Chondrocyte (in vitro differentiated cells): ENCODE data around the gene MAPK7. TPM values are rescaled to one million over a fixed set of nuclear protein-coding genes. Genes with fewer than 3 reads are reported as not detected.
"Not testable (repeated sequence)": the region's sequence is repeated elsewhere in the genome, so short reads cannot be mapped to it uniquely, and the experiment has no call there.

Experiments
- DNase-seq: peaks from one replicate; pipeline ENCODE4 v3.0.0; 2021; ENCODE audit warnings: mixed read lengths, low spot score
- H3K27ac Mint-ChIP-seq: one replicate; pipeline ENCODE4 v1.8.0; 2021; ENCODE audit warnings: mild to moderate bottlenecking, moderate library complexity, mixed read lengths; ENCODE audit not compliant: unreplicated experiment
- H3K27me3 Mint-ChIP-seq: 2 replicates; pipeline ENCODE4 v1.8.0; 2021; ENCODE audit warnings: low read depth, mixed read lengths
- H3K36me3 Mint-ChIP-seq: 2 replicates; pipeline ENCODE4 v1.8.0; 2021; ENCODE audit warnings: low read depth, mixed read lengths
- H3K4me1 Mint-ChIP-seq: 2 replicates; pipeline ENCODE4 v1.8.0; 2021; ENCODE audit warnings: low read depth, mild to moderate bottlenecking, mixed read lengths
- H3K4me3 Mint-ChIP-seq: one replicate; pipeline ENCODE4 v1.8.0; 2021; ENCODE audit warnings: mild to moderate bottlenecking, moderate library complexity, mixed read lengths; ENCODE audit not compliant: unreplicated experiment
- H3K9me3 Mint-ChIP-seq: 2 replicates; pipeline ENCODE4 v1.8.0; 2021; ENCODE audit warnings: low read depth, mixed read lengths
- CTCF ChIP-seq: fragments of 200-600 bp; sonication (generic); IDR thresholded peaks from 2 replicates; pipeline ENCODE4 v1.5.0; 2021; ENCODE audit warnings: antibody characterized with exemption, mild to moderate bottlenecking, moderate library complexity
- total RNA-seq: library from RNA; stranded (reverse); gene quantifications from 3 replicates; pipeline ENCODE4 v1.2.1, GENCODE V29; 2021

Gene MAPK7
- total RNA-seq, 1 donor from 2014 or later: 52.3 TPM

- H3K27me3 Mint-ChIP-seq: no peaks in the 10 kb centered on the region
- H3K4me1 Mint-ChIP-seq: peaks cover 42% of the 10 kb centered on the region
- no peaks in the 10 kb centered on the region for H3K36me3 Mint-ChIP-seq
- no peak overlapping the region for H3K4me3 Mint-ChIP-seq
- H3K27ac Mint-ChIP-seq: peak overlapping the region; percentile 95
- DNase-seq: peak; percentile 89
- no peak for TF ChIP-seq CTCF
- no peaks in the 10 kb centered on the region for H3K9me3 Mint-ChIP-seq
Measured at GRCh38 chr17:19346351-19347255, 31.7 kb upstream of the MAPK7 start.

- TF ChIP-seq CTCF: no peak
- DNase-seq: peak; percentile 70
- no peak overlapping the region for H3K4me3 Mint-ChIP-seq
- H3K9me3 Mint-ChIP-seq: no peaks in the 10 kb centered on the region
- no peaks in the 10 kb centered on the region for H3K36me3 Mint-ChIP-seq
- peak overlapping the region; percentile 95 for H3K27ac Mint-ChIP-seq
- no peaks in the 10 kb centered on the region for H3K27me3 Mint-ChIP-seq
- peaks cover 36% of the 10 kb centered on the region for H3K4me1 Mint-ChIP-seq
Measured at GRCh38 chr17:19347323-19348080, 30.8 kb upstream of the MAPK7 start.

GRCh38 chr17:19348081-19348650, 30.1 kb upstream of the MAPK7 start:
- no peak for TF ChIP-seq CTCF
- Mint-ChIP-seq H3K4me1 (peaks cover 36% of the 10 kb centered on the region), H3K27ac (no peak overlapping the region), H3K9me3 (no peaks in the 10 kb centered on the region), H3K27me3 (no peaks in the 10 kb centered on the region), H3K36me3 (no peaks in the 10 kb centered on the region), H3K4me3 (no peak overlapping the region)
- peak; percentile 57 for DNase-seq

GRCh38 chr17:19348806-19349205, 29.5 kb upstream of the MAPK7 start:
- Mint-ChIP-seq H3K9me3 (no peaks in the 10 kb centered on the region), H3K27ac (no peak overlapping the region), H3K36me3 (no peaks in the 10 kb centered on the region), H3K27me3 (no peaks in the 10 kb centered on the region), H3K4me3 (no peak overlapping the region), H3K4me1 (peaks cover 36% of the 10 kb centered on the region)
- no peak for TF ChIP-seq CTCF
- peak; percentile 55 for DNase-seq

GRCh38 chr17:19353401-19353800, 24.9 kb upstream of the MAPK7 start:
- peaks cover 22% of the 10 kb centered on the region for H3K4me1 Mint-ChIP-seq
- not testable (repeated sequence) for H3K27me3 Mint-ChIP-seq, H3K4me3 Mint-ChIP-seq, H3K27ac Mint-ChIP-seq, H3K9me3 Mint-ChIP-seq, H3K36me3 Mint-ChIP-seq
- peak; percentile 18 for DNase-seq
